ENCODE data around the gene CEACAM7.

DNA sequence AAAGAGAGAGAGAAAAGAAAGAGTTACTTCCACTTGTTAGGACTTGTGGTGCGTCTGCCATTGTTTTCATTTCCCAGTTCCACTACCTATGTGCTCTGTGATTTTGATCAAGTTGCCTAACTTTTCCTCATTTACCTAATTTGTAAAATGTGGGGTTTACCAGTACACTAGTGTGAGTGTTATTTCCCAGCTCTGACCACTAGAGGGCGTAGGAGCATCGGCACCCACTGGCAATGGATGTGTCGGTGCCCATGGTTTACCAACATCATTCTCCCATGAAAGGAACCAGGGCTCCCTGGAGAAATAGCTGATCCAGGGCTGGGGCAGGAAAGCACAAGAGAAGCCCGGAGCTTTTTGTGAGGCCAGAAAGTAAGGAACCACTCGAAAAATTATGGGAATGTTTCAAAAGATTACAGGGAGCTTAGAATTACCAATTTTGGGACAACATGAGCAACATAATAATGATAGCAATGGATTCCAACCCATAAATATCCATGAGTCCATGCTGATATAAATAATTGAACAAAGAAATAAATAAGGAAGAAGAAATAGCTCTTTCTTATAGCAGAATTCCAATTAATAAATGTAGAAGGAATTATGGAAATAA lies 46.1 kb downstream of the CEACAM7 start:
- no peak for TF ChIP-seq POLR2A (IDR thresholded peaks at IDR 0.05)
- TF ChIP-seq, protein P1, sequence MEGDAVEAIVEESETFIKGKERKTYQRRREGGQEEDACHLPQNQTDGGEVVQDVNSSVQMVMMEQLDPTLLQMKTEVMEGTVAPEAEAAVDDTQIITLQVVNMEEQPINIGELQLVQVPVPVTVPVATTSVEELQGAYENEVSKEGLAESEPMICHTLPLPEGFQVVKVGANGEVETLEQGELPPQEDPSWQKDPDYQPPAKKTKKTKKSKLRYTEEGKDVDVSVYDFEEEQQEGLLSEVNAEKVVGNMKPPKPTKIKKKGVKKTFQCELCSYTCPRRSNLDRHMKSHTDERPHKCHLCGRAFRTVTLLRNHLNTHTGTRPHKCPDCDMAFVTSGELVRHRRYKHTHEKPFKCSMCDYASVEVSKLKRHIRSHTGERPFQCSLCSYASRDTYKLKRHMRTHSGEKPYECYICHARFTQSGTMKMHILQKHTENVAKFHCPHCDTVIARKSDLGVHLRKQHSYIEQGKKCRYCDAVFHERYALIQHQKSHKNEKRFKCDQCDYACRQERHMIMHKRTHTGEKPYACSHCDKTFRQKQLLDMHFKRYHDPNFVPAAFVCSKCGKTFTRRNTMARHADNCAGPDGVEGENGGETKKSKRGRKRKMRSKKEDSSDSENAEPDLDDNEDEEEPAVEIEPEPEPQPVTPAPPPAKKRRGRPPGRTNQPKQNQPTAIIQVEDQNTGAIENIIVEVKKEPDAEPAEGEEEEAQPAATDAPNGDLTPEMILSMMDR (IDR thresholded peaks at IDR 0.05) = peak; percentile 59 to 80
